Measurements from ENCODE around the gene OR2V1.

DNA sequence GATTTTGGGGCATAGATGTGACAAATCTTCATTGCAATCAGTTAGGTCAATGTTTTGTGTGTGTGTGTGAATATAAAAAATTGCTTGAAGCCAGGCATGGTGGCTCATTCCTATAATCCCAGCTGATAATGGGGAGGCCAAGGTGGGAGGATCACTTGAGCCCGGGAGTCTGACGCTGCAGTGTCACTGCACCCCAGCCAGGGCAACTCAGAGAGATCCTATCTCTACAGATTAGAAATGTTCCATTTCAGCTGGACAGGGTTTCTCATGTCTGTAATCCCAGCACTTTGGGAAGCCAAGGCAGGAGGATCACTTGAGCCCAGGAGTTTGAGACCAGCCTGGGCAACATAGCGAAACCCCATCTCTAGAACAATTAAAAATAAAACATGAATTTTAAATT lies 27.9 kb upstream of the OR2V1 start:
- TF ChIP-seq, protein P1, sequence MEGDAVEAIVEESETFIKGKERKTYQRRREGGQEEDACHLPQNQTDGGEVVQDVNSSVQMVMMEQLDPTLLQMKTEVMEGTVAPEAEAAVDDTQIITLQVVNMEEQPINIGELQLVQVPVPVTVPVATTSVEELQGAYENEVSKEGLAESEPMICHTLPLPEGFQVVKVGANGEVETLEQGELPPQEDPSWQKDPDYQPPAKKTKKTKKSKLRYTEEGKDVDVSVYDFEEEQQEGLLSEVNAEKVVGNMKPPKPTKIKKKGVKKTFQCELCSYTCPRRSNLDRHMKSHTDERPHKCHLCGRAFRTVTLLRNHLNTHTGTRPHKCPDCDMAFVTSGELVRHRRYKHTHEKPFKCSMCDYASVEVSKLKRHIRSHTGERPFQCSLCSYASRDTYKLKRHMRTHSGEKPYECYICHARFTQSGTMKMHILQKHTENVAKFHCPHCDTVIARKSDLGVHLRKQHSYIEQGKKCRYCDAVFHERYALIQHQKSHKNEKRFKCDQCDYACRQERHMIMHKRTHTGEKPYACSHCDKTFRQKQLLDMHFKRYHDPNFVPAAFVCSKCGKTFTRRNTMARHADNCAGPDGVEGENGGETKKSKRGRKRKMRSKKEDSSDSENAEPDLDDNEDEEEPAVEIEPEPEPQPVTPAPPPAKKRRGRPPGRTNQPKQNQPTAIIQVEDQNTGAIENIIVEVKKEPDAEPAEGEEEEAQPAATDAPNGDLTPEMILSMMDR (IDR thresholded peaks at IDR 0.05; ENCODE audit: borderline replicate concordance, extremely low read depth, low read length, poor library complexity, severe bottlenecking): no peak
- no peak for TF ChIP-seq EZH2 (IDR thresholded peaks at IDR 0.05; ENCODE audit: borderline replicate concordance, low read depth, low read length, severe bottlenecking)
